K562 (cell line): Measurements from ENCODE around the gene STIM1. TPM values are rescaled to one million over a fixed set of nuclear protein-coding genes. Genes with fewer than 3 reads are reported as not detected.

Experiments
- ATAC-seq: fragments of 200-7000 bp; cut with Tn5 transposase; 3 replicates; pipeline ENCODE4 v1.9.1; 2020; ENCODE audit warnings: moderate library complexity
- BruUV-seq: library from RNA; stranded (reverse); fragments of 400-500 nt; replicated peaks from 2 replicates; lab custom pipeline; 2021; lab: Mats Ljungman, UMichigan
- CTCF ChIA-PET: fragments of 300-600 bp; formaldehyde crosslinking; extraction: SDS; loops from one replicate; lab custom pipeline; 2021; ENCODE audit warnings: low intra/inter-chr PET ratio; lab: Yijun Ruan, JAX
- POLR2A ChIA-PET: fragments of 300-600, 350-650 bp; sonication (Branson Sonifier 250); formaldehyde crosslinking; extraction: SDS; loops from one replicate; lab custom pipeline; 2021; ENCODE audit warnings: antibody characterized with exemption, inconsistent platforms; lab: Yijun Ruan, JAX
- DNase-seq, 4 experiments: peaks; one replicate each; pipeline versions ENCODE4 v3.0.0 to v3.0.0-alpha.2; 2011 to 2018; ENCODE audit warnings: low spot score in 3 of 4, mixed read lengths in 3 of 4; ENCODE audit errors: extremely low read depth in 1 of 4
- FAIRE-seq: peaks from 2 replicates; lab custom pipeline; 2011; peaks lifted over from hg19 to GRCh38; lab: Jason Lieb, UNC
- H2AFZ ChIP-seq: 2 replicates; pipeline ENCODE4 v1.6.0; 2011; ENCODE audit warnings: low read depth, low read length, control low read depth, inconsistent platforms
- H3K27ac ChIP-seq: fragments of 200-600 bp; 3 replicates; pipeline ENCODE4 v1.8.0; 2011; ENCODE audit warnings: low read depth, mild to moderate bottlenecking, control low read depth, inconsistent platforms, low read length, moderate library complexity, mixed read lengths; ENCODE audit errors: extremely low read depth
- H3K27me3 ChIP-seq, 2 experiments: fragments of 300-600 bp in 1 of 2; 2 replicates in 1 of 2; 3 replicates in 1 of 2; pipeline versions ENCODE4 v1.6.0 to v1.8.0; 2011; ENCODE audit warnings: inconsistent platforms in 2 of 2, low read length in 2 of 2, mild to moderate bottlenecking in 1 of 2, mixed read lengths in 1 of 2, moderate library complexity in 1 of 2; ENCODE audit not compliant: control insufficient read depth in 2 of 2, insufficient read depth in 2 of 2
- H3K36me3 ChIP-seq: fragments of 300-600 bp; 3 replicates; pipeline ENCODE4 v1.8.0; 2011; ENCODE audit warnings: mild to moderate bottlenecking, low read length, inconsistent platforms; ENCODE audit not compliant: control insufficient read depth, insufficient read depth
- H3K4me1 ChIP-seq, 2 experiments: fragments of 200-600 bp in 1 of 2; replicated peaks in 1 of 2; 2 replicates in 1 of 2; 3 replicates in 1 of 2; pipeline versions ENCODE4 v1.5.1 to v1.8.0; 2011; ENCODE audit warnings: inconsistent platforms in 2 of 2, low read length in 2 of 2, mild to moderate bottlenecking in 1 of 2, mixed read lengths in 1 of 2, moderate library complexity in 1 of 2; ENCODE audit not compliant: control insufficient read depth in 2 of 2, insufficient read depth in 2 of 2
- H3K4me2 ChIP-seq: 2 replicates; pipeline ENCODE4 v1.6.1; 2011; ENCODE audit warnings: low read length, control low read depth, inconsistent platforms, mixed read lengths; ENCODE audit not compliant: insufficient read depth
- H3K4me3 ChIP-seq: fragments of 200-600 bp; sonication (generic), shearing (Covaris generic); 2 replicates; pipeline ENCODE4 v1.5.1; 2016; ENCODE audit warnings: control low read depth, inconsistent platforms
- H3K79me2 ChIP-seq: fragments of 200-600 bp; 3 replicates; pipeline ENCODE4 v1.8.0; 2011; ENCODE audit warnings: low read length, inconsistent platforms; ENCODE audit not compliant: control insufficient read depth, insufficient read depth
- H3K9ac ChIP-seq, 2 experiments: 2 replicates each; pipeline versions ENCODE4 v1.6.0 to v1.6.1; 2011; ENCODE audit warnings: low read depth in 2 of 2, low read length in 2 of 2, control low read depth in 1 of 2, inconsistent platforms in 1 of 2, mild to moderate bottlenecking in 1 of 2, mixed read lengths in 1 of 2; ENCODE audit not compliant: insufficient read depth in 1 of 2
- H3K9me1 ChIP-seq: one replicate; pipeline ENCODE4 v1.6.0; 2011; ENCODE audit warnings: inconsistent platforms, mild to moderate bottlenecking, low read length, moderate library complexity; ENCODE audit not compliant: control insufficient read depth, insufficient read depth
- H3K9me3 ChIP-seq: replicated peaks from 2 replicates; pipeline ENCODE4 v1.5.1; 2011; ENCODE audit warnings: low read depth, low read length, inconsistent platforms; ENCODE audit not compliant: control insufficient read depth, insufficient read depth
- H4K20me1 ChIP-seq: replicated peaks from 2 replicates; pipeline ENCODE4 v1.6.1; 2011; ENCODE audit warnings: low read length, inconsistent platforms, mixed read lengths; ENCODE audit not compliant: control insufficient read depth, insufficient read depth
- BMI1 ChIP-seq: fragments of 150-350 bp; IDR thresholded peaks from 2 replicates; pipeline ENCODE4 v1.6.1; 2014; ENCODE audit warnings: low read length
- CCAR2 ChIP-seq: fragments of 200-400 bp; formaldehyde crosslinking; IDR thresholded peaks from 2 replicates; pipeline ENCODE4 v1.6.1; 2017; ENCODE audit warnings: mild to moderate bottlenecking, low read depth, low read length
- CEBPG ChIP-seq, 3 experiments: fragments of 200-800 bp in 1 of 3; sonication (Bioruptor generic) in 1 of 3; sonication (generic) in 1 of 3; formaldehyde crosslinking in 1 of 3; IDR thresholded peaks in 2 of 3; conservative IDR thresholded peaks in 1 of 3; 2 replicates each; pipeline versions ENCODE4 v1.6.1 to v1.8.0; 2016 to 2022; ENCODE audit warnings: missing compliant biosample characterization in 2 of 3, missing genetic modification characterization in 2 of 3, mild to moderate bottlenecking in 1 of 3, missing genetic modification reagents in 1 of 3
- DNMT1 ChIP-seq: fragments of 450-650 bp; IDR thresholded peaks from 2 replicates; pipeline ENCODE4 v1.6.1; 2016; ENCODE audit warnings: antibody characterized with exemption, mild to moderate bottlenecking
- E2F1 ChIP-seq: sonication (generic); formaldehyde crosslinking; IDR thresholded peaks from 2 replicates; pipeline ENCODE4 v1.8.1; 2023; ENCODE audit warnings: mild to moderate bottlenecking, missing genetic modification reagents, moderate library complexity
- HDAC8 ChIP-seq: fragments of 450-650 bp; IDR thresholded peaks from 2 replicates; pipeline ENCODE4 v1.6.1; 2016; ENCODE audit warnings: mild to moderate bottlenecking, missing genetic modification characterization, moderate library complexity, missing compliant biosample characterization
- HMG20A ChIP-seq: fragments of 450-650 bp; formaldehyde crosslinking; conservative IDR thresholded peaks from 2 replicates; pipeline ENCODE4 v1.4.0; 2020; ENCODE audit warnings: mild to moderate bottlenecking, mixed read lengths
- HSF4 ChIP-seq: fragments of 250-450 bp; sonication (Bioruptor Pico); IDR thresholded peaks from 2 replicates; pipeline ENCODE4 v2.1.2; 2022; ENCODE audit warnings: mild to moderate bottlenecking, moderate library complexity, borderline replicate concordance
- MTA2 ChIP-seq: fragments of 450-650 bp; IDR thresholded peaks from 2 replicates; pipeline ENCODE4 v1.6.1; 2016; ENCODE audit warnings: low read depth
- PHB ChIP-seq: fragments of 250-450 bp; sonication (Bioruptor Pico); IDR thresholded peaks from 2 replicates; pipeline ENCODE4 v1.5.0; 2021
- RBM17 ChIP-seq: fragments of 200-400 bp; formaldehyde crosslinking; IDR thresholded peaks from 2 replicates; pipeline ENCODE4 v1.6.1; 2017; ENCODE audit warnings: low read depth, mild to moderate bottlenecking, low read length, borderline replicate concordance
- SP1 ChIP-seq: sonication (generic); formaldehyde crosslinking; IDR thresholded peaks from 2 replicates; pipeline ENCODE4 v1.8.1; 2022; ENCODE audit warnings: mild to moderate bottlenecking, missing genetic modification reagents
- SP2 ChIP-seq: IDR thresholded peaks from 2 replicates; pipeline ENCODE4 v1.6.1; 2011; ENCODE audit warnings: mild to moderate bottlenecking, low read depth, low read length, moderate library complexity; ENCODE audit not compliant: poor library complexity, severe bottlenecking; ENCODE audit errors: extremely low read depth
- ZBTB12 ChIP-seq: fragments of 250-450 bp; sonication (Bioruptor Pico); IDR thresholded peaks from 2 replicates; pipeline ENCODE4 v1.4.0; 2020
- ZFX ChIP-seq: sonication (generic); formaldehyde crosslinking; IDR thresholded peaks from 2 replicates; pipeline ENCODE4 v1.8.0; 2022; ENCODE audit warnings: mild to moderate bottlenecking, missing genetic modification reagents, moderate library complexity
- WGBS: fragments of 100-300 bp; shearing (Covaris generic); methylation state at CpG from one replicate; pipeline ENCODE4 v1.1.6; 2016; ENCODE audit warnings: low coverage, mixed read lengths; ENCODE audit not compliant: insufficient coverage; ENCODE audit errors: missing lambda C conversion rate; 5-methylcytosine and 5-hydroxymethylcytosine counted together
- in situ Hi-C: fragments of 300-500 bp; cut with MboI; formaldehyde crosslinking; loops from 4 replicates; pipeline ENCODE4 v1.15.0; 2018; ENCODE audit warnings: inconsistent platforms, mixed read lengths
- intact Hi-C: fragments of 100-400 bp; cut with micrococcal nuclease; formaldehyde crosslinking; loops from 2 replicates; pipeline ENCODE4 v1.14.2; 2022
- polyA plus RNA-seq, 8 experiments: library from polyadenylated mRNA; depleted of rRNA in 4 of 8; stranded (reverse) in 5 of 8; unstranded in 3 of 8; fragments of >200 nt; fragmentation: Nextera tagmentation in 2 of 8; fragmentation: Illumina TruSeq in 1 of 8; extraction: Ambion mirVana in 2 of 8; extraction: Trizol in 1 of 8; gene quantifications; 2 replicates each; pipeline versions ENCODE4 v1.2.1 to v1.2.3, GENCODE V29; 2011 to 2014; ENCODE audit warnings: inconsistent platforms in 1 of 8, missing spikeins in 1 of 8
- total RNA-seq, 7 experiments: library from RNA; depleted of rRNA in 6 of 7; stranded (reverse); fragments of >200 nt in 6 of 7; fragmentation: Illumina TruSeq in 2 of 7; extraction: Trizol in 2 of 7; gene quantifications; 2 replicates each; pipeline versions ENCODE4 v1.2.1 to v1.2.3, GENCODE V29; 2011 to 2021; ENCODE audit warnings: low replicate concordance in 1 of 7

STIM1 gene
- total and polyA plus RNA-seq, 9 of the 15 experiments (the other 6 are each of a cell fraction or from before 2014, with no cell fraction given), result 7.7 to 50.5 (median 22.5) TPM

- no peak for TF ChIP-seq SP2
- TF ChIP-seq RBM17, result no peak
- TF ChIP-seq PHB, result no peak
- TF ChIP-seq DNMT1, result no peak
These were observed 269.7 kb downstream of the STIM1 start (continued) for GRCh38 chr11:4125141-4125540.

- Histone ChIP-seq H3K9me3 (no peaks in the 10 kb centered on the region), H3K4me2 (no peak overlapping the region), H4K20me1 (no peaks in the 10 kb centered on the region; the same call in 1 of the 2 replicates), H3K9ac (no peak overlapping the region), H3K9me1 (no peaks in the 10 kb centered on the region), H3K79me2 (no peaks in the 10 kb centered on the region)
- no peak for FAIRE-seq
- CTCF ChIA-PET, result no interaction called here
- POLR2A ChIA-PET, result interaction anchor here (1.6 kb wide), 1 partner anchor 18 kb away, joined by 3 read pairs; no protein-coding TSS in a partner anchor
- 78% methylated on average over 1 of the region's 1 CpG for WGBS
- no peak for TF ChIP-seq CCAR2
- no peak for TF ChIP-seq BMI1
- TF ChIP-seq SP1 (CRISPR knock-in tag), result no peak
- TF ChIP-seq ZBTB12 (CRISPR knock-in tag), result no peak
- TF ChIP-seq ZFX, result no peak
- TF ChIP-seq HSF4 (CRISPR knock-in tag), result no peak
- TF ChIP-seq HMG20A, result no peak
- no peak for TF ChIP-seq MTA2
- no peak for TF ChIP-seq E2F1 (CRISPR knock-in tag)
- TF ChIP-seq HDAC8 (tag), result no peak
- no peak for TF ChIP-seq CEBPG (CRISPR knock-in tag; IDR thresholded peaks at IDR 0.05)
- no peak for TF ChIP-seq CEBPG (tag; conservative IDR thresholded peaks at IDR 0.05 in 1 of 2, IDR thresholded peaks at IDR 0.05 in 1 of 2)
- TF ChIP-seq, all 486 proteins: peak for 0
- intact Hi-C loops, result no loop called here
- H3K4me3 ChIP-seq, result no peak overlapping the region
- in situ Hi-C loops, result no loop called here
- DNase-seq (no peak), ATAC-seq (no peak)
- no peaks in the 10 kb centered on the region for H3K27me3 ChIP-seq
- H3K27ac ChIP-seq, result no peak overlapping the region
- no peaks in the 10 kb centered on the region for H3K4me1 ChIP-seq
- H3K36me3 ChIP-seq, result peaks cover 90% of the 10 kb centered on the region
- no peak overlapping the region for H2AFZ ChIP-seq
- no TSS peak for BruUV-seq
These were observed 271.9 kb downstream of the STIM1 start for GRCh38 chr11:4127357-4127756.
